ENCODE data around the gene FBXO39.

DNA sequence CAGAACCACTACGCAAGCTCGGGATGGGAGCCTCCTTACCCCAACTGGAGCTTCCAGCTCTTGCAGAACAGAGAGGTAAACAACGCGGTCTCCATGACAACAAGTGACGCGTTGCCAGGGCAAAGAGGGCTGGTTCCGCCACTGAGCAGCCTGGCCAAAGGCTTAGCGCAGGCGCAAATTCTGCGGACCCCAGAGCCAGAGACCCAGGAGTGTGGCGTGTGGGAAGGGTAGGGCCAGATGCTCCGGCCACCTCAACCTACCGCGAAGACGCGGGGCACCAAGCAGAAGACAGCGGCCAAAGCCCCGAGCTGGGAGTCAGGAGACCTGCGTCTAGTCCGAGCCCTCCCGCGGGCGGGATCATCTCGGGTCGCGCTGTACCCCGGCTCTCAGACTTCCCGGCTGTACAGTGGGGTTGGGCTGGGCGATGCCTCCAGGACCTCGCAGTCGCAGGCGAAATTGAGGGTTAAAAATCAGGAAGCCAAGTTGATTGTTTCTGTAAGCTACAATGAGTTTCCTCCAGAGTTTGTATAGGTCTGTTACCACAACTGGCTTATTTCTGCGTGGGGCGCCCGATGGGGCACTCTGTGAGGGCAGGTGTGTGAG lies 55.7 kb downstream of the FBXO39 start, which contains the start of gene TEKT1:
- TF ChIP-seq, protein P1, sequence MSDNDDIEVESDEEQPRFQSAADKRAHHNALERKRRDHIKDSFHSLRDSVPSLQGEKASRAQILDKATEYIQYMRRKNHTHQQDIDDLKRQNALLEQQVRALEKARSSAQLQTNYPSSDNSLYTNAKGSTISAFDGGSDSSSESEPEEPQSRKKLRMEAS (IDR thresholded peaks at IDR 0.05; ENCODE audit: insufficient read depth, insufficient read length): no peak
- no peak for TF ChIP-seq POLR2A (IDR thresholded peaks at IDR 0.05; ENCODE audit: low read depth, low read length)
- TF ChIP-seq, protein P2, sequence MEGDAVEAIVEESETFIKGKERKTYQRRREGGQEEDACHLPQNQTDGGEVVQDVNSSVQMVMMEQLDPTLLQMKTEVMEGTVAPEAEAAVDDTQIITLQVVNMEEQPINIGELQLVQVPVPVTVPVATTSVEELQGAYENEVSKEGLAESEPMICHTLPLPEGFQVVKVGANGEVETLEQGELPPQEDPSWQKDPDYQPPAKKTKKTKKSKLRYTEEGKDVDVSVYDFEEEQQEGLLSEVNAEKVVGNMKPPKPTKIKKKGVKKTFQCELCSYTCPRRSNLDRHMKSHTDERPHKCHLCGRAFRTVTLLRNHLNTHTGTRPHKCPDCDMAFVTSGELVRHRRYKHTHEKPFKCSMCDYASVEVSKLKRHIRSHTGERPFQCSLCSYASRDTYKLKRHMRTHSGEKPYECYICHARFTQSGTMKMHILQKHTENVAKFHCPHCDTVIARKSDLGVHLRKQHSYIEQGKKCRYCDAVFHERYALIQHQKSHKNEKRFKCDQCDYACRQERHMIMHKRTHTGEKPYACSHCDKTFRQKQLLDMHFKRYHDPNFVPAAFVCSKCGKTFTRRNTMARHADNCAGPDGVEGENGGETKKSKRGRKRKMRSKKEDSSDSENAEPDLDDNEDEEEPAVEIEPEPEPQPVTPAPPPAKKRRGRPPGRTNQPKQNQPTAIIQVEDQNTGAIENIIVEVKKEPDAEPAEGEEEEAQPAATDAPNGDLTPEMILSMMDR (IDR thresholded peaks at IDR 0.05; ENCODE audit: extremely low read depth in 1 of 2, insufficient read depth in 1 of 2, low read depth in 1 of 2, low read length in 2 of 2): no peak
- no peak for TF ChIP-seq POLR2AphosphoS5 (IDR thresholded peaks at IDR 0.05; ENCODE audit: insufficient read depth, low read depth, low read length)
- TF ChIP-seq FOS (IDR thresholded peaks at IDR 0.05; ENCODE audit: borderline replicate concordance, insufficient read depth, low read length): no peak

Data from endothelial cell of umbilical vein (primary cell).